Measurements from ENCODE around the gene MAP1A. TPM values are rescaled to one million over a fixed set of nuclear protein-coding genes. Genes with fewer than 3 reads are reported as not detected.

Gene MAP1A
- total and polyA plus RNA-seq, 2 donors (not counting 3 experiments of a cell fraction or from before 2014, with no cell fraction given): 0.68 to 4.8 TPM

DNA sequence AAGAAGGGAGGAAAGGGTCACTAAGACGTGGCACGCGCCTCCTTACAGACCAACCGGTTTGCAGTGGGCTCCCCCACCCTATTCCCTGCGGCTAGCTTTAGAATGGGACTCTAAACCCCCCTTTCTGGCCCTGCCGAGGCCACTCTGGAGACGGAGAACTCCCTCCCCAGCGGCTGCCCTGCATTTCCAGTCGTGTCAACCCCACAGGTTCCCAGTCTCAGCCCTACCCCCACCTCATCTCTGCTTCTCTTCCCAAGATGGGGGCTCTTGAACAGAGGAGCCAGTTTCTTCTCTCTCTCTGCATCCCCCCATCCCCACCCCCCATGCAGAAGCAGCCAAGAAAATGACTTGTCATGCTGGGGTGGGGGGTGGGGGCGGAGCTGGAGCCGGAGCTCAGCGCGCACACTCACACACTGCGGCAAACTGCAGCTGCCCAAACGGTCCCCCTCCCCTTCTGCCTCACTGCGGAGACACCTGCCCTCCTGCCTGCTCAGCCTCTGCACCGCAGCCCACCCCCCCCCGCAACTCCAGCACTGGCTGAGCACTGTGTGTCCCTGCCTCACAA lies 871 bp downstream of the MAP1A start:
- H3K27me3 ChIP-seq (ENCODE audit: control insufficient read depth in 2 of 2, insufficient read depth in 2 of 2, low read length in 2 of 2): peaks cover 0 to 6% of the 10 kb centered on the region in 2 experiments
- FAIRE-seq: peak; percentile 64
- H3K27ac ChIP-seq (ENCODE audit: insufficient read depth, low read depth, low read length): no peak overlapping the region
- peak overlapping the region; percentile 72 for H3K4me2 ChIP-seq (ENCODE audit: insufficient read depth, low read length)
- H2AFZ ChIP-seq (ENCODE audit: low read depth, low read length): peak overlapping the region; percentile 92
- CTCF ChIA-PET: interaction anchor here (1.0 to 1.6 kb wide), 3 partner anchors 9 to 78 kb away, joined by 3 to 5 read pairs (median 3); no protein-coding TSS in a partner anchor
- no peaks in the 10 kb centered on the region for H3K36me3 ChIP-seq (ENCODE audit: control insufficient read depth in 2 of 2, extremely low read depth in 1 of 2, insufficient read depth in 2 of 2, low read length in 2 of 2)
- H3K4me3 ChIP-seq (replicated peaks in 1 of 3; ENCODE audit: insufficient read depth in 1 of 3, low read depth in 1 of 3, low read length in 3 of 3): peak overlapping the region; percentile 18 to 32 (median 24)
- H3K9me1 ChIP-seq (replicated peaks; ENCODE audit: control insufficient read depth, extremely low read depth, insufficient read depth, low read length): no peaks in the 10 kb centered on the region
- no peak overlapping the region for H3K9ac ChIP-seq (replicated peaks; ENCODE audit: extremely low read depth, insufficient read depth, low read length)
- POLR2A ChIA-PET: no interaction called here
- H4K20me1 ChIP-seq (replicated peaks; ENCODE audit: control insufficient read depth, extremely low read depth, insufficient read depth, low read length): no peaks in the 10 kb centered on the region
- BruUV-seq (replicated peaks): no TSS peak
- intact Hi-C loops (cut with micrococcal nuclease) (loop anchor here (10.0 kb wide), 1 partner anchor 227 kb away; the partner anchor contains the start of gene PDIA3), dilution Hi-C loops (cut with MboI; ENCODE audit: extremely low pct_ligation_motif_present, low sequenced_read_pairs) (no loop called here)
- peaks cover 19% of the 10 kb centered on the region for H3K4me1 ChIP-seq (ENCODE audit: control insufficient read depth, extremely low read depth, insufficient read depth, low read length)
- DNase-seq (ENCODE audit: low read depth, low spot score): peak; percentile 42
- TF ChIP-seq, protein P1, sequence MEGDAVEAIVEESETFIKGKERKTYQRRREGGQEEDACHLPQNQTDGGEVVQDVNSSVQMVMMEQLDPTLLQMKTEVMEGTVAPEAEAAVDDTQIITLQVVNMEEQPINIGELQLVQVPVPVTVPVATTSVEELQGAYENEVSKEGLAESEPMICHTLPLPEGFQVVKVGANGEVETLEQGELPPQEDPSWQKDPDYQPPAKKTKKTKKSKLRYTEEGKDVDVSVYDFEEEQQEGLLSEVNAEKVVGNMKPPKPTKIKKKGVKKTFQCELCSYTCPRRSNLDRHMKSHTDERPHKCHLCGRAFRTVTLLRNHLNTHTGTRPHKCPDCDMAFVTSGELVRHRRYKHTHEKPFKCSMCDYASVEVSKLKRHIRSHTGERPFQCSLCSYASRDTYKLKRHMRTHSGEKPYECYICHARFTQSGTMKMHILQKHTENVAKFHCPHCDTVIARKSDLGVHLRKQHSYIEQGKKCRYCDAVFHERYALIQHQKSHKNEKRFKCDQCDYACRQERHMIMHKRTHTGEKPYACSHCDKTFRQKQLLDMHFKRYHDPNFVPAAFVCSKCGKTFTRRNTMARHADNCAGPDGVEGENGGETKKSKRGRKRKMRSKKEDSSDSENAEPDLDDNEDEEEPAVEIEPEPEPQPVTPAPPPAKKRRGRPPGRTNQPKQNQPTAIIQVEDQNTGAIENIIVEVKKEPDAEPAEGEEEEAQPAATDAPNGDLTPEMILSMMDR (IDR thresholded peaks at IDR 0.05; ENCODE audit: extremely low read depth in 1 of 2, insufficient read depth in 1 of 2, low read depth in 1 of 2, low read length in 2 of 2): no peak
- TF ChIP-seq FOS (IDR thresholded peaks at IDR 0.05; ENCODE audit: borderline replicate concordance, insufficient read depth, low read length): no peak
- no peak for TF ChIP-seq MYC (IDR thresholded peaks at IDR 0.05; ENCODE audit: low read depth, low read length)
- TF ChIP-seq POLR2A (IDR thresholded peaks at IDR 0.05; ENCODE audit: low read depth, low read length): no peak
- TF ChIP-seq JUN (IDR thresholded peaks at IDR 0.05; ENCODE audit: borderline replicate concordance, insufficient read depth, insufficient read length, low read depth): no peak
- no peak for TF ChIP-seq GATA2 (IDR thresholded peaks at IDR 0.05; ENCODE audit: insufficient read depth, insufficient read length, low read depth, low read length)
- no peak for TF ChIP-seq POLR2AphosphoS5 (IDR thresholded peaks at IDR 0.05; ENCODE audit: insufficient read depth, low read depth, low read length)
- H3K9me3 ChIP-seq (replicated peaks; ENCODE audit: control insufficient read depth, insufficient read depth, low read length): no peaks in the 10 kb centered on the region
- H3K79me2 ChIP-seq (ENCODE audit: control insufficient read depth, insufficient read depth, low read length): no peaks in the 10 kb centered on the region

All from endothelial cell of umbilical vein (primary cell).